Activated CD8-positive, alpha-beta memory T cell treated with anti-CD3 and anti-CD28 coated beads for 1 hour (primary cell): ENCODE data around the gene BRSK2.

ENCODE experiments used
- DNase-seq, 2 donors: peaks; one replicate each; pipeline ENCODE4 v3.0.0-alpha.2; 2020; ENCODE audit warnings: low read depth in 1 of 2; ENCODE audit errors: extremely low read depth in 1 of 2

The BRSK2 gene

GRCh38 chr11:1461826-1462697 lies 72.3 kb downstream of the BRSK2 start:
- no peak for DNase-seq

- DNase-seq = no peak
These were observed 72.9 kb downstream of the BRSK2 start for GRCh38 chr11:1462698-1462975.

- DNase-seq = no peak
These were observed 73.3 kb downstream of the BRSK2 start for GRCh38 chr11:1463056-1463455.

GRCh38 chr11:1466784-1467183 lies 77.0 kb downstream of the BRSK2 start:
- no peak for DNase-seq

GRCh38 chr11:1467270-1467669 lies 77.5 kb downstream of the BRSK2 start:
- no peak for DNase-seq

GRCh38 chr11:1468002-1468401 lies 78.3 kb downstream of the BRSK2 start:
- DNase-seq = no peak

- DNase-seq = no peak
These were observed 78.8 kb downstream of the BRSK2 start for GRCh38 chr11:1468473-1469066.

- no peak for DNase-seq
These were observed 79.7 kb downstream of the BRSK2 start for GRCh38 chr11:1469287-1469910.

GRCh38 chr11:1469911-1470680 lies 80.4 kb downstream of the BRSK2 start:
- DNase-seq = no peak

- no peak for DNase-seq
These were observed 81.2 kb downstream of the BRSK2 start for GRCh38 chr11:1470681-1471611.

GRCh38 chr11:1471736-1472135 lies 82.0 kb downstream of the BRSK2 start:
- no peak for DNase-seq

GRCh38 chr11:1472180-1473005 lies 82.7 kb downstream of the BRSK2 start:
- DNase-seq = no peak

GRCh38 chr11:1473011-1473628 lies 83.4 kb downstream of the BRSK2 start:
- DNase-seq = no peak

GRCh38 chr11:1473786-1474185 lies 84.1 kb downstream of the BRSK2 start:
- DNase-seq = no peak

- DNase-seq = no peak
These were observed 86.1 kb downstream of the BRSK2 start for GRCh38 chr11:1475841-1476240.

- no peak for DNase-seq
These were observed 87.4 kb downstream of the BRSK2 start for GRCh38 chr11:1476940-1477736.

GRCh38 chr11:1478011-1478410 lies 88.3 kb downstream of the BRSK2 start:
- no peak for DNase-seq

- no peak for DNase-seq
These were observed 88.8 kb downstream of the BRSK2 start for GRCh38 chr11:1478544-1478943.
